GM23248 (cell line): ENCODE data around the gene RPL26. TPM values are rescaled to one million over a fixed set of nuclear protein-coding genes. Genes with fewer than 3 reads are reported as not detected.

Source experiments
- DNase-seq: peaks from one replicate; pipeline ENCODE4 v3.0.0-alpha.2; 2015
- H2AFZ ChIP-seq: fragments of 200-600 bp; sonication (generic); 2 replicates; pipeline ENCODE4 v1.6.1; 2016; ENCODE audit warnings: antibody characterized with exemption
- H3F3A ChIP-seq: fragments of 200-600 bp; sonication (generic); 2 replicates; pipeline ENCODE4 v1.6.1; 2016; ENCODE audit warnings: mild to moderate bottlenecking, antibody characterized with exemption, mixed run types; ENCODE audit not compliant: insufficient read depth
- H3K27ac ChIP-seq: fragments of 200-600 bp; sonication (generic); 2 replicates; pipeline ENCODE4 v1.5.1; 2016; ENCODE audit warnings: mild to moderate bottlenecking
- H3K27me3 ChIP-seq: fragments of 200-600 bp; sonication (generic); replicated peaks from 2 replicates; pipeline ENCODE4 v1.6.1; 2016; ENCODE audit warnings: mild to moderate bottlenecking; ENCODE audit not compliant: insufficient read depth
- H3K36me3 ChIP-seq: fragments of 200-600 bp; sonication (generic); 2 replicates; pipeline ENCODE4 v1.6.1; 2016; ENCODE audit warnings: low read depth, mild to moderate bottlenecking
- H3K4me1 ChIP-seq: fragments of 200-600 bp; sonication (generic); 2 replicates; pipeline ENCODE4 v1.6.1; 2016; ENCODE audit warnings: mild to moderate bottlenecking; ENCODE audit not compliant: insufficient read depth
- H3K4me2 ChIP-seq: fragments of 200-600 bp; sonication (generic); one replicate; pipeline ENCODE4 v1.6.1; 2016; ENCODE audit warnings: mild to moderate bottlenecking; ENCODE audit not compliant: unreplicated experiment
- H3K4me3 ChIP-seq: fragments of 200-600 bp; sonication (generic); 2 replicates; pipeline ENCODE4 v1.5.1; 2016; ENCODE audit warnings: mild to moderate bottlenecking
- H3K79me2 ChIP-seq: fragments of 200-600 bp; sonication (generic); 2 replicates; pipeline ENCODE4 v1.6.1; 2016; ENCODE audit warnings: mild to moderate bottlenecking; ENCODE audit not compliant: insufficient read depth
- H3K9ac ChIP-seq: fragments of 200-600 bp; sonication (generic); 2 replicates; pipeline ENCODE4 v1.6.1; 2016; ENCODE audit warnings: mild to moderate bottlenecking
- H3K9me2 ChIP-seq: fragments of 200-600 bp; sonication (generic); 2 replicates; pipeline ENCODE4 v1.6.1; 2016; ENCODE audit warnings: mixed run types, mild to moderate bottlenecking, moderate library complexity; ENCODE audit not compliant: insufficient read depth
- H3K9me3 ChIP-seq: fragments of 200-600 bp; sonication (generic); one replicate; pipeline ENCODE4 v1.6.1; 2017; ENCODE audit warnings: low read depth
- H4K20me1 ChIP-seq: fragments of 200-600 bp; sonication (generic); 2 replicates; pipeline ENCODE4 v1.6.0; 2016; ENCODE audit not compliant: insufficient read depth
- EZH2 ChIP-seq: fragments of 200-600 bp; sonication (generic); IDR thresholded peaks from 2 replicates; pipeline ENCODE4 v1.6.1; 2018; ENCODE audit warnings: antibody characterized with exemption, mild to moderate bottlenecking; ENCODE audit not compliant: insufficient read depth, poor library complexity, severe bottlenecking
- EZH2phosphoT487 ChIP-seq: fragments of 200-600 bp; sonication (generic); IDR thresholded peaks from 2 replicates; pipeline ENCODE4 v1.6.1; 2018; ENCODE audit warnings: antibody characterized with exemption, moderate library complexity, mild to moderate bottlenecking, low read depth; ENCODE audit not compliant: insufficient read depth
- WGBS, 2 experiments: methylation state at CpG; one replicate each; pipeline ENCODE4 v1.1.6; 2015 to 2017; ENCODE audit warnings: low lambda C conversion rate in 2 of 2, low coverage in 1 of 2; ENCODE audit errors: missing lambda C conversion rate in 2 of 2; 5-methylcytosine and 5-hydroxymethylcytosine counted together
- in situ Hi-C: fragments of 300-500 bp; cut with MboI; formaldehyde crosslinking; loops from 2 replicates; pipeline ENCODE4 v1.15.0; 2020
- polyA plus RNA-seq: library from polyadenylated mRNA; unstranded; fragments of >200 nt; fragmentation: Nextera tagmentation; extraction: Ambion mirVana; gene quantifications from 2 replicates; pipeline ENCODE4 v1.2.1, GENCODE V29; 2016
- total RNA-seq: library from RNA; depleted of rRNA; stranded (reverse); fragments of >200 nt; shearing (Covaris generic); gene quantifications from 2 replicates; pipeline ENCODE4 v1.2.3, GENCODE V29; 2014

Gene RPL26
- total and polyA plus RNA-seq, 2 experiments from 2014 or later: 522 to 2,122 TPM

DNA sequence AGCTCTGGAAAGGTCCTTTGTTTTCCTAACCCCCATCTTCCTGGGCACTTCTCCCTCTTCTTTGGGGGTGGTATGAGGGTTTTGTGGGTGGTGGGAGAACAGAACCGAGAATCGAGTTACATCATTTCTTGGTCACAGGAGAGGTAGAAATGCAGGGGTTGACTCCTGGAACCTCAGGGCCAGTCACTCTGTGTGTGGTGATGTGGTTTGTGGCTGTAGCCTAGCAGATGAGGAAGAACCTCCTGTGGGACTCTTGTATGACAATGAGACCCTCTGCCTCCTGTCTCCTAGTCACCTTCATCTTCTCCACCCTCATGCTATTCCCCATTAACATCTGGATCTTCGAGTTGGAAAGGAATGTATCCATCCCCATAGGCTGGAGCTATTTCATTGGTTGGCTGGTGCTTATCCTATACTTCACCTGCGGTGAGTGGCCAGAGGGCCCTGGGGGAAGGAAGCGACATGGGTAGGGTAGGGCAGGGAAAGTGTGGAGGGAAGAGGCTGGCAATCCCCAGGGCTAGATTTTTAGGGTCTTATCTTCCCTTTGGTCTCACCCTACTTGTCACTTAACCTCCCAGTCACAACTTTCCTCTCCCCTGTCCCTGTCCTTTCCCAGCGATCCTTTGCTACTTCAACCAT, 37.8 kb downstream of the RPL26 start:
- Histone ChIP-seq H3K9me2 (no peaks in the 10 kb centered on the region), H3K4me3 (no peak overlapping the region), H3F3A (no peaks in the 10 kb centered on the region), H2AFZ (no peak overlapping the region), H3K9me3 (no peaks in the 10 kb centered on the region), H3K36me3 (no peaks in the 10 kb centered on the region), H3K9ac (no peak overlapping the region), H3K4me2 (no peak overlapping the region), H3K27ac (no peak overlapping the region), H3K4me1 (no peaks in the 10 kb centered on the region), H4K20me1 (no peaks in the 10 kb centered on the region), H3K79me2 (no peaks in the 10 kb centered on the region), H3K27me3 (peaks cover 15% of the 10 kb centered on the region)
- in situ Hi-C loops: no loop called here
- 67 to 70% methylated on average over 6 of the region's 6 CpGs for WGBS, 2 experiments
- DNase-seq: no peak
- TF ChIP-seq EZH2 (no peak), EZH2phosphoT487 (no peak)

DNA sequence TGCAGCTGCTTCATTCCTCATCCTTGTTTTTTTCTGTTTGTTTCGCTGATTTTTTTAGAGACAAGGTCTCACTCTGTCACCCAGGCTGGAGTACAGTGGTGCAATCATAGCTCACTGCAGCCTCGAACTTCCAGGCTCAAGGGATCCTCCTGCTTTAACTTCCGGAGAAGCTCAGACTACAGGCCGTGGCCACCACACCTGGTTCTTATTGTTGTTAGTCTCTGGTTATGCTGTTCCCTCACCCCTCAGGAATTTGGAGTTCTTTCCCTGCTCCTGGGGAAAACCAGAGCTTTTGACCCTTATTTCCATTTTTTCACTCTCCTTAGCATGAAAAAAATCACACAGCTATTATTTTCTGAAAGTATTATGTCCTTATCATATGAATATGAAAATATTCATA, 41.5 kb downstream of the RPL26 start:
- Histone ChIP-seq H3K36me3 (no peaks in the 10 kb centered on the region), H3K27ac (no peak overlapping the region), H3K4me3 (no peak overlapping the region), H3K4me2 (no peak overlapping the region), H3K4me1 (no peaks in the 10 kb centered on the region), H3K79me2 (no peaks in the 10 kb centered on the region), H3K9ac (no peak overlapping the region), H2AFZ (no peak overlapping the region), H3K9me3 (no peaks in the 10 kb centered on the region), H4K20me1 (no peaks in the 10 kb centered on the region), H3F3A (no peaks in the 10 kb centered on the region), H3K27me3 (peaks cover 10% of the 10 kb centered on the region), H3K9me2 (no peaks in the 10 kb centered on the region)
- in situ Hi-C loops: no loop called here
- no peak for TF ChIP-seq EZH2phosphoT487
- TF ChIP-seq EZH2: no peak
- WGBS, 2 experiments: 35 to 40% methylated on average over 4 of the region's 4 CpGs
- peak; percentile 15 for DNase-seq

DNA sequence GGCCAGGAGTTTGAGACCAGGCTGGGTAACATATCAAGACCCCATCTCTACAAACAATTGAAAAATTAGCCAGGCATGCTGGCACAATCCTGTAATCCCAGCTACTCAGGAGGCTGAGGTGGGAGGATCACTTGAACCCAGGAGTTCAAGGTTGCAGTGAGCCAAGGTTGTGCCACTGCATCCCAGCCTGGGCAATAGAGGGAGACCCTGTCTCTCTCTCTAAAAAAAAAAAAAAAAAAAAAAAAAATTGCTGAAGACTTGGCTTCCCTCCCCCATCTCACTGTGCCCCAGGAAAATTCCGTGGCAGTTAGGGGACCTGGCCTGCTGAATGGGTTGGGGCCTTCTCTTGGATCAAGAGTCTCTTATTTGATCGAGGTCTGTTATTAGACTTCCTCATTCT, 43.5 kb downstream of the RPL26 start, which contains the start of gene ODF4:
Gene ODF4, plus strand, starts transcription at position 301 of the 400 bp plus-strand sequence. CDS start 212 bp downstream, outside the sequence.
- Histone ChIP-seq H3K4me1 (no peaks in the 10 kb centered on the region), H3K9me2 (no peaks in the 10 kb centered on the region), H2AFZ (peak within 1 kb of the TSS; percentile 42), H3K9me3 (no peaks in the 10 kb centered on the region), H3K27me3 (no peaks in the 10 kb centered on the region), H3K4me3 (no peak within 1 kb of the TSS), H3K9ac (no peak within 1 kb of the TSS), H3K36me3 (no peaks in the 10 kb centered on the region), H4K20me1 (no peaks in the 10 kb centered on the region), H3K27ac (no peak within 1 kb of the TSS), H3K79me2 (no peaks in the 10 kb centered on the region), H3F3A (no peaks in the 10 kb centered on the region), H3K4me2 (no peak within 1 kb of the TSS)
- DNase-seq: no peak
- in situ Hi-C loops: no loop called here
- no peak for TF ChIP-seq EZH2
- TF ChIP-seq EZH2phosphoT487: no peak
- WGBS, 2 experiments: 76 to 79% methylated on average over 2 of the region's 2 CpGs

DNA sequence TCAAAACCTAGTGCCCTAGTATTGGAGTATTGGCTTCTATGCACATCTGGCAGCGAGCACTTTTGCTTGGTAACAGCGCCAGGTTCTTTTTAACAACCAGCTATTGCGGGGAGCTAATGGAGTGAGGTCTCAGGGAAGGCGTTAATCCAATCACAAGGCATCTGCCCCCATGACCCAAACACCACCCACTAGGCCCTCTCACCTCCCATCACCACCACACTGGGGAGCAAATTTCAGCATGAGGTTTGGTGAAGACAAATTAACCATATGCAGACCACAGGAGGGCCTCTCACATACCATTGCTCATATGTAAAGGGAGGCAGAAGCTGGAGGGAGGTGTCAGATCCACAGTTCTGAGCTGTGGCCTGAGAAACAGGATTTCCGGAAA, 44.2 kb downstream of the RPL26 start:
- no peak overlapping the region for H3K27ac ChIP-seq
- in situ Hi-C loops: no loop called here
- H3K4me3 ChIP-seq: 0 out of 2 replicates have a peak overlapping the region, but pooled peaks have one; percentile 31
- H3K27me3 ChIP-seq: no peaks in the 10 kb centered on the region
- H3K36me3 ChIP-seq: no peaks in the 10 kb centered on the region
- H3K79me2 ChIP-seq: no peaks in the 10 kb centered on the region
- H4K20me1 ChIP-seq: no peaks in the 10 kb centered on the region
- no peak overlapping the region for H3K9ac ChIP-seq
- 23 to 29% methylated on average over 5 of the region's 5 CpGs for WGBS, 2 experiments
- DNase-seq: no peak
- H2AFZ ChIP-seq: peak overlapping the region; percentile 42
- no peaks in the 10 kb centered on the region for H3K4me1 ChIP-seq
- H3K4me2 ChIP-seq: peak overlapping the region; percentile 26
- no peaks in the 10 kb centered on the region for H3F3A ChIP-seq
- H3K9me3 ChIP-seq: no peaks in the 10 kb centered on the region
- no peaks in the 10 kb centered on the region for H3K9me2 ChIP-seq
- no peak for TF ChIP-seq EZH2
- TF ChIP-seq EZH2phosphoT487: no peak
